NCI-H1048 (cell line): ENCODE results near the gene MX2.
"Not testable (repeated sequence)": the region's sequence is repeated elsewhere in the genome, so short reads cannot be mapped to it uniquely, and the experiment has no call there.

Source experiments
- DNase-seq: peaks from one replicate; lab custom pipeline; 2025; lab: John Stamatoyannopoulos, UW

MX2 gene

GRCh38 chr21:41337515-41337914 is 24.3 kb upstream of the MX2 start:
- DNase-seq: no peak

GRCh38 chr21:41338455-41338854 is 23.4 kb upstream of the MX2 start:
- DNase-seq: no peak

GRCh38 chr21:41342035-41342434 is 19.8 kb upstream of the MX2 start:
- no peak for DNase-seq

GRCh38 chr21:41344146-41344545 is 17.7 kb upstream of the MX2 start:
- DNase-seq: no peak

GRCh38 chr21:41345356-41345755 is 16.5 kb upstream of the MX2 start:
- DNase-seq: no peak

- DNase-seq: no peak
Measured at GRCh38 chr21:41345934-41346685, 15.7 kb upstream of the MX2 start.

GRCh38 chr21:41346758-41347157 is 15.1 kb upstream of the MX2 start:
- no peak for DNase-seq

- no peak for DNase-seq
Measured at GRCh38 chr21:41348434-41348833, 13.4 kb upstream of the MX2 start.

- no peak for DNase-seq
Measured at GRCh38 chr21:41349126-41349525, 12.7 kb upstream of the MX2 start.

- DNase-seq: no peak
Measured at GRCh38 chr21:41349619-41350390, 12.0 kb upstream of the MX2 start.

- DNase-seq: no peak
Measured at GRCh38 chr21:41350436-41351155, 11.2 kb upstream of the MX2 start.

- no peak for DNase-seq
Measured at GRCh38 chr21:41357546-41357945, 4.3 kb upstream of the MX2 start.

GRCh38 chr21:41358193-41359166 is 3.3 kb upstream of the MX2 start:
- no peak for DNase-seq

- no peak for DNase-seq
Measured at GRCh38 chr21:41359286-41359685, 2.5 kb upstream of the MX2 start.

GRCh38 chr21:41359754-41360071 is 2.1 kb upstream of the MX2 start:
- not testable (repeated sequence) for DNase-seq

GRCh38 chr21:41360072-41360821 is 1.6 kb upstream of the MX2 start:
- DNase-seq: no peak

GRCh38 chr21:41361053-41361785 is 608 bp upstream of the MX2 start:
- no peak for DNase-seq

GRCh38 chr21:41362605-41363369 is 960 bp downstream of the MX2 start:
- DNase-seq: no peak
